GM12892 (cell line): ENCODE measurements around the gene CGA.

Experiments used
- POLR2A ChIP-seq: IDR thresholded peaks from 2 replicates; pipeline ENCODE4 v1.6.1; 2011; ENCODE audit warnings: low read depth, low read length, control low read depth
- POLR2AphosphoS5 ChIP-seq: IDR thresholded peaks from 2 replicates; pipeline ENCODE4 v1.6.1; 2011; ENCODE audit warnings: low read depth, low read length, control low read depth
- TAF1 ChIP-seq: IDR thresholded peaks from 2 replicates; pipeline ENCODE4 v1.6.1; 2011; ENCODE audit warnings: low read depth, mild to moderate bottlenecking, control low read depth, low read length, borderline replicate concordance

- TF ChIP-seq POLR2A, result no peak
- no peak for TF ChIP-seq TAF1
- TF ChIP-seq POLR2AphosphoS5, result no peak
Measured at GRCh38 chr6:87045521-87046075, 49.3 kb downstream of the CGA start.
